ENCODE results near the gene ZBTB17. TPM values are rescaled to one million over a fixed set of nuclear protein-coding genes. Genes with fewer than 3 reads are reported as not detected.
A peak's percentile ranks its signal among the peaks of the same experiment; 100 is the strongest.

The ZBTB17 gene
- total RNA-seq (2014; rRNA removed; shearing (Covaris generic)) (32.1 and 53.4 TPM in 2 replicates), total RNA-seq (2022) (51.1 and 52.9 TPM in 2 replicates), Bru-seq, nascent RNA (percentile 73 among the genes with signal in this experiment), BruChase-seq, experiment 1, labeled RNA remaining after a 6-hour chase (percentile 70 among the genes with signal in this experiment), BruChase-seq, experiment 2, labeled RNA remaining after a 2-hour chase (percentile 66 among the genes with signal in this experiment)
- long read RNA-seq, transcript ZBTB17-202 (16 exons, 2,745 nt): major isoform, 12 of 37 reads
- long read RNA-seq, partial matches to known transcripts: 8 of 37 reads
- long read RNA-seq, other reads (novel, unspliced or antisense): 16 of 37 reads

DNA sequence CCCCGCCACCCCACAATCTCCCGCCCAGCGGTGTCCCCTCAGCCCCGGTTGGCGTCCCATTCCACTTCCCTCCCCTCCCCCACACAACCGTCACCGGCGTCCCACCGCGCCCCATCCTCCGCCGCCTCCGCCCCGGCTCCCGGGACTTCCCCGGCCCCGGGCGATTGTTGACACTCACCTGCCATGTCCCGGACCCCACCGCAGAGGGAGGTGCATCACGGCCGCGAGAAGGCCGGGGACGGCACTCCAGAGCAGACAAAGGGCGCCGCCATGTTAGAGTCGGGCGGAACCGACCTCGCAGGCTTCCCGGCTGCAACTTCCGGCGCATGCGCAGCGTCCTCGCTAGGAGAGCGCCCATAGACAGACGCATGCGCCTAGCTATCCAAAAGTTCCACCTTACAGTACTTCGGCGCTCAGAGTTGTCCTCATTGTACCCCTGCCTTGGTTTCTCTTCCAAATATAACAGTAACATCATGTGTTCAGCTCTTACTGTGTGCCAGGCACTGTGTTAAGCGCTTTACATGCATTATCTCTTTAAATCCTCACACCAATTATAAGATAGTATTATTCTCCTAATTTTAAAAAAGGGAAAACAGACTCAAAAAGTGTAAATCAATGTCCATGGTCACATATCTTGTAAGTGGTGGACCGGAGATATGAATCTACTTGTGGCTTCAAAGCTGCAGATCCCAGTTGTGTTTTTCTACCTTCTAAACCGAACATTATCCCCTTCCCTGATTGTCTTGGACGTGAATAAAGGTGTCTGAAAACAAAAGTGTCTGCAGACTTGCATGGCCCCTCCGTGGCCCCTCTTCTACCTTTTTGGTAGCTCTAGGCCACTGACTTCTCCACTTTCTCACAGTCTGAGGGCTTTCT lies at the start of gene ZBTB17:
Gene ZBTB17 (minus strand): TSS at position 297 of the 876 bp plus-strand sequence. CDS start 27,606 bp downstream, outside the sequence.
- peaks cover 31% of the 10 kb centered on the region for H3K4me1 ChIP-seq (ENCODE audit: insufficient read depth, low read length, poor library complexity, severe bottlenecking)
- ChIA-PET POLR2A (interaction anchor here (0.6 to 1.2 kb wide), 9 partner anchors 9 to 1452 kb away, joined by 3 to 5 read pairs (median 4); no protein-coding TSS in a partner anchor), CTCF (ENCODE audit: unreplicated experiment) (no interaction called here)
- peaks cover 20% of the 10 kb centered on the region for H3K36me3 ChIP-seq (ENCODE audit: insufficient read depth, low read length)
- peak within 1 kb of the TSS; percentile 94 for H3K4me2 ChIP-seq (ENCODE audit: low read length)
- peak; percentile 98 for DNase-seq (ENCODE audit: low spot score)
- TF ChIP-seq, protein P1, sequence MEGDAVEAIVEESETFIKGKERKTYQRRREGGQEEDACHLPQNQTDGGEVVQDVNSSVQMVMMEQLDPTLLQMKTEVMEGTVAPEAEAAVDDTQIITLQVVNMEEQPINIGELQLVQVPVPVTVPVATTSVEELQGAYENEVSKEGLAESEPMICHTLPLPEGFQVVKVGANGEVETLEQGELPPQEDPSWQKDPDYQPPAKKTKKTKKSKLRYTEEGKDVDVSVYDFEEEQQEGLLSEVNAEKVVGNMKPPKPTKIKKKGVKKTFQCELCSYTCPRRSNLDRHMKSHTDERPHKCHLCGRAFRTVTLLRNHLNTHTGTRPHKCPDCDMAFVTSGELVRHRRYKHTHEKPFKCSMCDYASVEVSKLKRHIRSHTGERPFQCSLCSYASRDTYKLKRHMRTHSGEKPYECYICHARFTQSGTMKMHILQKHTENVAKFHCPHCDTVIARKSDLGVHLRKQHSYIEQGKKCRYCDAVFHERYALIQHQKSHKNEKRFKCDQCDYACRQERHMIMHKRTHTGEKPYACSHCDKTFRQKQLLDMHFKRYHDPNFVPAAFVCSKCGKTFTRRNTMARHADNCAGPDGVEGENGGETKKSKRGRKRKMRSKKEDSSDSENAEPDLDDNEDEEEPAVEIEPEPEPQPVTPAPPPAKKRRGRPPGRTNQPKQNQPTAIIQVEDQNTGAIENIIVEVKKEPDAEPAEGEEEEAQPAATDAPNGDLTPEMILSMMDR (conservative IDR thresholded peaks at IDR 0.05; ENCODE audit: low read length): peak; percentile 7; the same call in 1 of the 2 replicates
- no peak for TF ChIP-seq EZH2phosphoT487 (IDR thresholded peaks at IDR 0.05; ENCODE audit: borderline replicate concordance, low read depth, low read length)
- TSS peak; percentile 57 for BruUV-seq (replicated peaks)
- H3K79me2 ChIP-seq (ENCODE audit: insufficient read depth, low read depth, low read length): peaks cover 33% of the 10 kb centered on the region; the same call in 1 of the 2 replicates
- H3K4me3 ChIP-seq (ENCODE audit: low read depth, low read length, poor library complexity, severe bottlenecking): peak within 1 kb of the TSS; percentile 78
- peak within 1 kb of the TSS; percentile 83 for H3K27ac ChIP-seq (ENCODE audit: low read depth, low read length, poor library complexity, severe bottlenecking)
- H3K9me2 ChIP-seq (ENCODE audit: insufficient read depth, low read length): no peaks in the 10 kb centered on the region
- H2AFZ ChIP-seq (ENCODE audit: low read length): peak within 1 kb of the TSS; percentile 73
- intact Hi-C loops (cut with micrococcal nuclease; ENCODE audit: unreplicated experiment): loop anchor here (2.0 to 10.0 kb wide), 2 partner anchors 27 to 379 kb away; partner anchors contain the start of gene FBXO42
- no peaks in the 10 kb centered on the region for H4K20me1 ChIP-seq (ENCODE audit: insufficient read depth, low read length)
- no peaks in the 10 kb centered on the region for H3K9me3 ChIP-seq (ENCODE audit: low read length)

DNA sequence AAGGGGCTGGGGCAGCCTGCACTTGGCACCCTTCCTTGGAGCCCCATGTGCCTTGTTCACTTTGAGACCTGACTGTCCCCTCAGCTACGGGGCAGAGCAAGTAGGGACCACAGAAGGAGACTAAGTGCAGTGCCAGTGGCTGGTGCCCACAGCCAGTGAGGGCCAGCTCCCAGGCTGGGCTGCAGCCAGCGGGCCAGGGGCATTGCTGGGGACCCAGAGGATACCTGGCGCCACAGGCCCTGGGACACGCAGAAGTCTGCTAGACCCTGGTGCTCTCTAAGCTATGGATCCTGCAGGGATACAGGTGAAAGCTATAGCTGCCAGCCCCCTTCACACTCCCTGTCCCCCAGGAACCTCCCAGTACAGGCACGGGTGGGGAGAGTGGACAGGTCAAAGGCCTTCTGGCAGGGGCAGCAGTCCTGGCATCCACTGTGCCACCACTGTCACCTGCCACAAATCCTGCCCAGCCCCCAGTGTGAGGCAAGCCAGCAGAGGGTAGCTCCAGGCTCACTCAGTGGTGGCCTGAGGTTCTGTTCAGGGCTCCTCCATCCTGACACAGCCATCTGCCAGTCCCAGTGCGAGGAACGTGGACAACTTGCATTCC lies 47.3 kb upstream of the ZBTB17 start:
- H3K9me3 ChIP-seq (ENCODE audit: low read length): no peaks in the 10 kb centered on the region
- no peaks in the 10 kb centered on the region for H3K4me1 ChIP-seq (ENCODE audit: insufficient read depth, low read length, poor library complexity, severe bottlenecking)
- no peak overlapping the region for H3K27ac ChIP-seq (ENCODE audit: low read depth, low read length, poor library complexity, severe bottlenecking)
- CTCF ChIA-PET (ENCODE audit: unreplicated experiment): interaction anchor here (0.5 to 0.6 kb wide), 2 partner anchors 18 to 42 kb away, joined by 3 read pairs; no protein-coding TSS in a partner anchor
- no peak overlapping the region for H3K4me3 ChIP-seq (ENCODE audit: low read depth, low read length, poor library complexity, severe bottlenecking)
- intact Hi-C loops (cut with micrococcal nuclease; ENCODE audit: unreplicated experiment): no loop called here
- no peak overlapping the region for H2AFZ ChIP-seq (ENCODE audit: low read length)
- H4K20me1 ChIP-seq (ENCODE audit: insufficient read depth, low read length): no peaks in the 10 kb centered on the region
- BruUV-seq (replicated peaks): no TSS peak
- POLR2A ChIA-PET: no interaction called here
- H3K79me2 ChIP-seq (ENCODE audit: insufficient read depth, low read depth, low read length): no peaks in the 10 kb centered on the region
- no peak for TF ChIP-seq EZH2phosphoT487 (IDR thresholded peaks at IDR 0.05; ENCODE audit: borderline replicate concordance, low read depth, low read length)
- TF ChIP-seq, protein P1 (conservative IDR thresholded peaks at IDR 0.05; ENCODE audit: low read length): no peak
- no peak for DNase-seq (ENCODE audit: low spot score)
- H3K9me2 ChIP-seq (ENCODE audit: insufficient read depth, low read length): no peaks in the 10 kb centered on the region
- H3K36me3 ChIP-seq (ENCODE audit: insufficient read depth, low read length): no peaks in the 10 kb centered on the region
- no peak overlapping the region for H3K4me2 ChIP-seq (ENCODE audit: low read length)

All from OCI-LY7 (cell line).